G401.6 (cell line): ENCODE measurements around the gene RAMP1.

Experiments
- FAIRE-seq: peaks from 2 replicates; lab custom pipeline; 2012; peaks lifted over from hg19 to GRCh38; lab: Jason Lieb, UNC

The RAMP1 gene

GRCh38 chr2:237895544-237896506 is 36.4 kb downstream of the RAMP1 start:
- no peak for FAIRE-seq

GRCh38 chr2:237896507-237896892 is 37.1 kb downstream of the RAMP1 start:
- no peak for FAIRE-seq

- no peak for FAIRE-seq
These were observed 37.5 kb downstream of the RAMP1 start for GRCh38 chr2:237896956-237897355.

- FAIRE-seq: no peak
These were observed 38.6 kb downstream of the RAMP1 start for GRCh38 chr2:237898057-237898414.

GRCh38 chr2:237900891-237901831 is 41.7 kb downstream of the RAMP1 start:
- FAIRE-seq: no peak

GRCh38 chr2:237901932-237902850 is 42.8 kb downstream of the RAMP1 start:
- no peak for FAIRE-seq

GRCh38 chr2:237904831-237905599 is 45.6 kb downstream of the RAMP1 start:
- FAIRE-seq: no peak

GRCh38 chr2:237907144-237907543 is 47.7 kb downstream of the RAMP1 start:
- FAIRE-seq: no peak

GRCh38 chr2:237909075-237909695 is 49.8 kb downstream of the RAMP1 start:
- no peak for FAIRE-seq

GRCh38 chr2:237909801-237910475 is 50.5 kb downstream of the RAMP1 start:
- FAIRE-seq: no peak

- no peak for FAIRE-seq
These were observed 51.3 kb downstream of the RAMP1 start for GRCh38 chr2:237910576-237911362.

GRCh38 chr2:237911363-237912017 is 52.1 kb downstream of the RAMP1 start:
- FAIRE-seq: no peak

- no peak for FAIRE-seq
These were observed 53.1 kb downstream of the RAMP1 start for GRCh38 chr2:237912271-237913192.

GRCh38 chr2:237913193-237913917 is 53.9 kb downstream of the RAMP1 start:
- no peak for FAIRE-seq

GRCh38 chr2:237915576-237915975 is 56.2 kb downstream of the RAMP1 start:
- no peak for FAIRE-seq

- FAIRE-seq: no peak
These were observed 56.9 kb downstream of the RAMP1 start for GRCh38 chr2:237916296-237916695.
